A673 (cell line): ENCODE measurements around the gene SEMA6C. TPM values are rescaled to one million over a fixed set of nuclear protein-coding genes. Genes with fewer than 3 reads are reported as not detected.

Source experiments
- BruUV-seq: library from RNA; stranded (reverse); fragments of 400-500 nt; replicated peaks from 2 replicates; lab custom pipeline; 2021; lab: Mats Ljungman, UMichigan
- CTCF ChIA-PET: fragments of 300-600 bp; sonication (Branson Sonifier 250); formaldehyde crosslinking; loops from one replicate; lab custom pipeline; 2022; ENCODE audit warnings: antibody characterized with exemption; lab: Charles Lee
- POLR2A ChIA-PET: fragments of 300-600 bp; sonication (Branson Sonifier 250); formaldehyde crosslinking; loops from one replicate; lab custom pipeline; 2022; ENCODE audit warnings: antibody characterized with exemption; ENCODE audit not compliant: low non-redundant PET; lab: Charles Lee
- DNase-seq: peaks from one replicate; pipeline ENCODE4 v3.0.0-alpha.2; 2015; ENCODE audit warnings: low spot score
- H3K27ac ChIP-seq: fragments of 200-600 bp; sonication (generic); 2 replicates; pipeline ENCODE4 v1.5.1; 2016; ENCODE audit warnings: mixed run types, low read depth, mild to moderate bottlenecking, mixed read lengths, antibody characterized with exemption, low read length; ENCODE audit not compliant: poor library complexity, severe bottlenecking
- H3K27me3 ChIP-seq: fragments of 200-600 bp; sonication (generic); replicated peaks from 2 replicates; pipeline ENCODE4 v1.6.1; 2017; ENCODE audit warnings: mixed run types, low read depth, mild to moderate bottlenecking, mixed read lengths, antibody characterized with exemption, low read length; ENCODE audit not compliant: insufficient read depth, poor library complexity
- H3K36me3 ChIP-seq: fragments of 200-600 bp; sonication (generic); 2 replicates; pipeline ENCODE4 v1.6.1; 2016; ENCODE audit warnings: mixed run types, mild to moderate bottlenecking, mixed read lengths, antibody characterized with exemption, low read length; ENCODE audit not compliant: insufficient read depth, poor library complexity, severe bottlenecking
- H3K4me1 ChIP-seq: fragments of 200-600 bp; sonication (generic); 2 replicates; pipeline ENCODE4 v1.6.1; 2017; ENCODE audit warnings: mixed run types, mild to moderate bottlenecking, mixed read lengths, antibody characterized with exemption, low read length; ENCODE audit not compliant: insufficient read depth, poor library complexity, severe bottlenecking
- H3K4me3 ChIP-seq: fragments of 200-600 bp; sonication (generic); 2 replicates; pipeline ENCODE4 v1.5.1; 2016; ENCODE audit warnings: low read depth, mixed run types, mild to moderate bottlenecking, mixed read lengths, low read length; ENCODE audit not compliant: poor library complexity, severe bottlenecking
- H3K9me3 ChIP-seq: fragments of 200-600 bp; sonication (generic); 2 replicates; pipeline ENCODE4 v1.6.1; 2016; ENCODE audit warnings: mixed run types, low read depth, mild to moderate bottlenecking, mixed read lengths, antibody characterized with exemption, low read length; ENCODE audit not compliant: poor library complexity, severe bottlenecking
- EZH2 ChIP-seq: fragments of 200-600 bp; sonication (generic); IDR thresholded peaks from 2 replicates; pipeline ENCODE4 v1.6.1; 2017; ENCODE audit warnings: borderline replicate concordance, low read depth, mild to moderate bottlenecking, mixed read lengths, antibody characterized with exemption, low read length; ENCODE audit not compliant: poor library complexity, severe bottlenecking
- intact Hi-C: fragments of 100-400 bp; cut with micrococcal nuclease; formaldehyde crosslinking; loops from one replicate; pipeline ENCODE4 v1.10.0; 2022; ENCODE audit not compliant: unreplicated experiment
- total RNA-seq: library from RNA; stranded (reverse); gene quantifications from 2 replicates; pipeline ENCODE4 v1.2.3, GENCODE V29; 2021
- TF ChIP-seq, protein P1 (sequence below): fragments of 300-800, 200-600 bp; sonication (generic); conservative IDR thresholded peaks from 2 replicates; pipeline ENCODE4 v1.5.1; 2017; ENCODE audit warnings: low read depth, mild to moderate bottlenecking, antibody characterized with exemption, low read length, moderate library complexity, mixed read lengths

The SEMA6C gene
- total RNA-seq, 1 experiment from 2014 or later, result 4.7 TPM

DNA sequence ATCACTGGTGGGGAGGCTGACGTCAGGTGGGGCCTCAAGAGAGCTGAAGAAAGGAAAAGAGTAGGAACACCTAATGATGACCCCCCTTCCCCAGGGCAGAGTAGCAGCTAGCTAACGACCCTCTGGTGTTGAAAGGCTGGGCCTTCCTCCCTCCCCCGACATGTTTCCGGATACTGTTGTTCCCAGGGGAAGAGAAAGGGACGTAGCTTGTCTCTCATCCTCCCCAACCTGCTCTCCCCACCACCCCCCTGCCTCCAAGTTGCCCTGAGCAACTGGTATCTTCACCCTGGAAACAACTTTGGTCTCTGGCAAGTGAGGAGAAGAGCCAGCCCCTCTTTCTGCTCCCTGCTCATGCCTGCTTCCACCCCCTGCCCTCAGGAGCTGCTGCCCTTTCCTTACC, 2.4 kb downstream of the SEMA6C start:
- Histone ChIP-seq H3K9me3 (no peaks in the 10 kb centered on the region), H3K4me1 (peaks cover 9% of the 10 kb centered on the region), H3K36me3 (no peaks in the 10 kb centered on the region), H3K4me3 (no peak overlapping the region), H3K27ac (no peak overlapping the region), H3K27me3 (no peaks in the 10 kb centered on the region)
- CTCF ChIA-PET, result no interaction called here
- no TSS peak for BruUV-seq
- TF ChIP-seq EZH2, result no peak
- TF ChIP-seq, protein P1, sequence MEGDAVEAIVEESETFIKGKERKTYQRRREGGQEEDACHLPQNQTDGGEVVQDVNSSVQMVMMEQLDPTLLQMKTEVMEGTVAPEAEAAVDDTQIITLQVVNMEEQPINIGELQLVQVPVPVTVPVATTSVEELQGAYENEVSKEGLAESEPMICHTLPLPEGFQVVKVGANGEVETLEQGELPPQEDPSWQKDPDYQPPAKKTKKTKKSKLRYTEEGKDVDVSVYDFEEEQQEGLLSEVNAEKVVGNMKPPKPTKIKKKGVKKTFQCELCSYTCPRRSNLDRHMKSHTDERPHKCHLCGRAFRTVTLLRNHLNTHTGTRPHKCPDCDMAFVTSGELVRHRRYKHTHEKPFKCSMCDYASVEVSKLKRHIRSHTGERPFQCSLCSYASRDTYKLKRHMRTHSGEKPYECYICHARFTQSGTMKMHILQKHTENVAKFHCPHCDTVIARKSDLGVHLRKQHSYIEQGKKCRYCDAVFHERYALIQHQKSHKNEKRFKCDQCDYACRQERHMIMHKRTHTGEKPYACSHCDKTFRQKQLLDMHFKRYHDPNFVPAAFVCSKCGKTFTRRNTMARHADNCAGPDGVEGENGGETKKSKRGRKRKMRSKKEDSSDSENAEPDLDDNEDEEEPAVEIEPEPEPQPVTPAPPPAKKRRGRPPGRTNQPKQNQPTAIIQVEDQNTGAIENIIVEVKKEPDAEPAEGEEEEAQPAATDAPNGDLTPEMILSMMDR, result no peak
- POLR2A ChIA-PET, result no interaction called here
- DNase-seq, result no peak
- intact Hi-C loops, result no loop called here

DNA sequence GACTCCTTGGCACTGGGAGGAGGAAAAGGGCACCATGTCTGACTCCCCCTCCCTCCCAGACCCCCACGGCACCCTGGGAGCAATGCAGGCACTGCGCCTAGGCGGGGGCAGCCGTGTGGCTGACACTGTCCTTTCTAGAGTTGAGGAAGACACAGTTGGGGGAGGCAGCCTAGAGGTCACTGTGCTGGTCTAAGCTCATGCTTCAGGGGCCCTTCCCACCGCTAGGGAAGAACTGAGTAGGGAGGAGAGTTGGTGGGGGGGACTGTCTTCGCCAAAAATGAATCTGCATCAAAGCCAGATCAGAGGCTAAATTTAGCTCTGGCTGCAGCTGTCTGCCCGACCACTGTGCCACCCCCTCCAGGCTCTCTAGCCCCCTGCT, 3.4 kb downstream of the SEMA6C start:
- Histone ChIP-seq H3K4me3 (no peak overlapping the region), H3K27me3 (no peaks in the 10 kb centered on the region), H3K4me1 (peaks cover 9% of the 10 kb centered on the region), H3K9me3 (no peaks in the 10 kb centered on the region), H3K27ac (no peak overlapping the region), H3K36me3 (no peaks in the 10 kb centered on the region)
- ChIA-PET POLR2A (no interaction called here), CTCF (interaction anchor here (0.5 kb wide), 1 partner anchor 168 kb away, joined by 3 read pairs; the partner anchor contains the start of gene CERS2)
- no peak for DNase-seq
- no TSS peak for BruUV-seq
- intact Hi-C loops, result no loop called here
- no peak for TF ChIP-seq EZH2
- TF ChIP-seq, protein P1, result no peak

DNA sequence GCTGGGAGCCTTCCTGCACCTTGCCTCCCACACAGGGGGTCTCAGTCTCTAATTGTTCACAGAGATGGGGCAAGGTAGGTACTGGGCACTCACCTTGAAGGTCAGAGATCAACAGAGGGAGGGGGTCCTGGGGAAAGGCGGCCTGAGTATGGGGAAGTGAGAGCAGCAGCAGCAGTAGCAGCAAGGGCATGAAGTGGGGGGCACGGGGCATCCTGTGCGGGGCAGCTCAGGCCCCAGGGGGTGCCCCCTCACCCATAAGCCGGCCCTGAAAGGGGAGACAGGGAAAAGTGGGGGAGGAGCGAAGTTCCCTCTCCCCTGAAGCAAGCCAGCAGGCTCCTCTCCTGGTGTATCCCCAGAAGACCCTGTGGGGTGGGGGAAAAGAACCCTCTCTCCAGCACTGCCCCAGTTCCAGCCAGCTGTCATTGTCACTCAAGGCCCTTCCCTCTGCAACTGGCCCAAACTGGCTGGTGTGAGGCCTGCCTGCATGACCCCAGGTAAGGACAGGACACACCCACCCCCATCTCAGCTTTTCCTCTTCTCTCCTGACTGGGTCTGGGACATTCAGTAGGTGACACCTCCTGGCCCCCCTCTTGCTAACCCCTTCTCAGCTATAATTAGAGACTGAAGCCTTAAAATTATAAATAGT, 3.9 kb downstream of the SEMA6C start:
- no peak for TF ChIP-seq EZH2
- TF ChIP-seq, protein P1, result no peak
- no peak overlapping the region for H3K4me3 ChIP-seq
- ChIA-PET POLR2A (interaction anchor here (1.0 kb wide), 1 partner anchor 12 kb away, joined by 5 read pairs; no protein-coding TSS in a partner anchor), CTCF (no interaction called here)
- no TSS peak for BruUV-seq
- peaks cover 9% of the 10 kb centered on the region for H3K4me1 ChIP-seq
- H3K27ac ChIP-seq, result no peak overlapping the region
- DNase-seq, result no peak
- intact Hi-C loops, result no loop called here
- no peaks in the 10 kb centered on the region for H3K27me3 ChIP-seq
- no peaks in the 10 kb centered on the region for H3K36me3 ChIP-seq
- no peaks in the 10 kb centered on the region for H3K9me3 ChIP-seq
